HG03159 (cell line): ENCODE results near the gene USH1C.

Experiments
- ATAC-seq: cut with Tn5 transposase; IDR thresholded peaks from one replicate; pipeline ENCODE4 v1.9.1; 2021; ENCODE audit warnings: mild to moderate bottlenecking, moderate library complexity; ENCODE audit not compliant: unreplicated experiment

The USH1C gene

DNA sequence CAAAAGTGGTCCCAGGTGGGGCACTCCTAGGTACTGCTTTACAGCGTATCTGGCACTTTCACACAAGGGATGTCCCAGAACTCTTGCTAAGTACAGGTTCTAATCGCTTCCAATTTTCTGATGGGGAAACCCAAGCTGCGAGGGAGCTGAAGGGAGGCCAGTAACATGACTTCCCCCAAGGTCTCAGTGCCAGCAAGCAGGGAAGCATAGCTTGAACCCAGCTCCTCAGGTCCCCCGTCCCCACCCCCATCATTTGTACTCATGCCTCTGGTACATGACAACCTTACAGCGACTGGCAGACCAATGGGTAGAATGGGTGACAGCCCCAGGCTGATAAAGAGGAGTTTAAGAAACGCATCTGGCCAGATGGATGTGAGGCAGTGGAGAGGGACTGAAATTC is 66.9 kb downstream of the USH1C start:
- no peak for ATAC-seq

DNA sequence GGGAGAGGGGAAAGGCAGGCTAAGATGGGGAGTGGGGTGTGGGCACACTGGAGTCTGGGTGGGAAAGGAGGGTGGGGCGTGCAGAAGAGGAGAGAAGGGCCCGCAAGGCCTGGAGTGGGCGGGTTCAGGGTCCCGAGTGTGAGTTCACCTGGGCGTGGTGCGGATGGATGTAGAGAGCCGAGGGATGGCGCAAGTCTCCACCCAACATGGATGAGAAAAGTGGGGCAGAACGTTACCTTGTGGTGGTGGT is 67.2 kb downstream of the USH1C start:
- no peak for ATAC-seq

- no peak for ATAC-seq
These were observed 67.7 kb downstream of the USH1C start, which contains the start of gene ABCC8 for GRCh38 chr11:17476317-17477083. Gene ABCC8, minus strand, starts transcription at chr11:17476845. Its CDS starts 69 bp downstream, at chr11:17476776.

- no peak for ATAC-seq
These were observed 68.4 kb downstream of the USH1C start for GRCh38 chr11:17475666-17476316.

DNA sequence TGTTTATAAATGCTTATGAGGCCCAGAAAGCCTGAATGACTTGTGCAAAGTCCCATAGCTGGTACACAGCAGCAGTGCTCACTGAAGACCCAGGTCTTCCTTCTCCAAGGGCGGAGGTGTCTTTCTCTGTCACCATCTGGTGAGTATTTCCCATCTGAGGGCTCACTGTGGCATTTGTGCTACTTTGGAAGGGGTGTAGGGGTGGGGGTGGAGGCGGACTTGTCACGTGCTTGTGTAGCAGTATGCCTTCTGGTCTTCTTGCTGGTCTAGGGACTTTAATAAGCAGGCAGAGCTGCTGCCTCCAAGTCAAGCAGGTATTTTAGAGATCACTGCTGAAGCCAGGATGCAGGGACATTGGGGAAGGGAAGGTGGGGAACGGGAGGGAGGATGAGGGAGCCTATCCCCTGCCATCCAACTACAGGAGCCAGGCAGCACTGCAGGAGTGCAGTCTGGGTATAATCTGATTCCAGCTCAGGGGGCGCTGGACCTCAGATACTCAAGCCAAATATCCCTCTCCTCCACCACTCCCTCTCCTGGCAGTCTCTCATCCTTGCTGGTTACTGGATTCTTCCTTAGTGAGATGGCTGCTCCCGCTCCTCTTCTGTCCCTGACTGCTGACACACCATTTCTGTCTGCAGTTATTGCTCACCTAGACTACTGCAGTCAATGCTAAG is 71.0 kb downstream of the USH1C start:
- ATAC-seq, result no peak

DNA sequence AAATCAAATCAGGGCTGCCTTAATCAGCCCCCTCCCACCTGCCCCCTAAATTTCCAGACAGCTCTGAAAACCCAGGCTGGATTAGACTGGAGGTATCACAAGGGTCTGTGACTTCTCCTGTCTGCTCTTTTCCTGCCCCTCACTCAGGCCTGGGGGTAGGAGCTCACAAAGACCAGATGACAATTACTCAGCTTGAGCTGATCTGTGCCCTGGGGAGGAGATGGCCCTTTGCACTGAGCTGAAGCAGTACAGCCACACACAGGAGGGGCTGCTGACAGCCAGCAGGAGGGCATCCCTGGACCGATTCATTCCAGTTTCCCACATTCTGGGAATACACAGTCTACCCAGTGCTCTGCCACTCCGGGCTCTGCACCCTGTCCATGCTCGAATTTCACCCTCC is 71.7 kb downstream of the USH1C start:
- ATAC-seq, result no peak

- ATAC-seq, result no peak
These were observed 72.7 kb downstream of the USH1C start for GRCh38 chr11:17471501-17471900.

DNA sequence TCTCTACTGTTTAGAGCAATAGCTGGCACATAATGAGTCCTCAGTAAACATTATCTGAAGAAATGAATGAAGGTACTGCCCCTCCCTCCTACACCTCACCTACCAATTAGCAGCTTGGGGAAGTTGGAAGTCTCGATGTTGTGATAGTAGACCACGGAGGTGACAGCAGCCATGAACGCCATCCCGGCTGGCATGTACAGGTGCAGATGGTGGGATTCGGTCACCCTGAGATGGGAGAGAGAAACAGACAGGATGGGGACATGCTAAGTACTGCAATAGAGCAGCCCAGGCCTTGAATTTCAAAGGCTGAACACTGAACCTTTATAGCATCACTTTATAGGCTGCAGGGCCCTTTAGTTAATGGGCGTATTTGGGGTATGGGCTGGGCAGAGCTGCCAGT is 74.2 kb downstream of the USH1C start:
- no peak for ATAC-seq

DNA sequence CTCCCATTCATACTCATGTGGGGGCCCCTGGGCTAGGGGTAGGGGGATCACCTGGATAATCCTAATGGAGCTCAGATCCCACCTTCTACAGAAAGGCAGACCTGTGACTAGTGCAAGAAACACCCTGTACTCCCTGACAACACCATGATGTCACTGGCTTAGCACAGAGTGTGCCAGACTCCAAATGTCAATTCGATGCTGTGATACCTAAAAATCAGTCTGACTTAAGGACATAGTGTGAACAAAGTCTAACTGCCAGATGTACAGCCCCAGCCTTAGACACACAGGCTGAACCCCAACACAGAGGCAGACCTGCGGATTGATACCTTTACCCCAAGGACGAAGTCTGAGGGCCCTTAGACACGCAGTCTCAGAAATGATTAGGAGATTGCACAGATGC is 76.1 kb downstream of the USH1C start:
- ATAC-seq, result no peak

- no peak for ATAC-seq
These were observed 80.6 kb downstream of the USH1C start for GRCh38 chr11:17463546-17464174.

- ATAC-seq, result no peak
These were observed 81.3 kb downstream of the USH1C start for GRCh38 chr11:17462940-17463339.

GRCh38 chr11:17460406-17460805 is 83.8 kb downstream of the USH1C start:
- no peak for ATAC-seq

DNA sequence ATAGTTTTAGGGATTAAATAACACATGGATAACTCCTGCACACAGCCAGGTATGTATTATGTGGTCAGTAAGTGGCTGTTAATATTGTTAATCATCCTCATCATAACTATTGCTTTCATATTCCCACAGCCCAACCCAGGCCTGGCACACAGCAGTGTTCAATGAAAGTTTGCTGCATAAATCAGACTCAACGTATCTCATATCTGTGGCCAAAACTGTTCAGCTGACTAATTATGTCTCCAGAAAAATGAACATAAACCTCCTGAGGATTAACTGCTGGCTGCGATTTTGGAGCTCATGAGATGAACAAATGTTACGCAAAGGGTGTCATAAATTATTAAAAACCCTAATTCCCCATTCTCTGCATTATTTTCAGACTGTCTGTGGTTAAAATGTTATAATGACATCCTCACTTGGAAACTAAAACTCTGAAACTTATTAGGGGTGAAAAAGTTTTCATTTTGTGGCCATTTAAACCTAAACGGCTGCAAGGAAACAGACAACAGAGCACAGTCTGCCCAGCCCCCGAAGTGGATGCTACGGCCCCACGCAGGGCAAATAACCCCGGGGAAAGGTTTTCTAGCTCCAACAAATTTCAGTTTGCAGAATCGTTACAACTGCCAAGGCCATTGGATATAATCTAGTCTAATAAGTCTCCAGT is 84.8 kb downstream of the USH1C start:
- ATAC-seq, result no peak

- ATAC-seq, result no peak
These were observed 85.9 kb downstream of the USH1C start for GRCh38 chr11:17458268-17458667.

GRCh38 chr11:17457396-17458173 is 86.6 kb downstream of the USH1C start:
- ATAC-seq, result no peak

DNA sequence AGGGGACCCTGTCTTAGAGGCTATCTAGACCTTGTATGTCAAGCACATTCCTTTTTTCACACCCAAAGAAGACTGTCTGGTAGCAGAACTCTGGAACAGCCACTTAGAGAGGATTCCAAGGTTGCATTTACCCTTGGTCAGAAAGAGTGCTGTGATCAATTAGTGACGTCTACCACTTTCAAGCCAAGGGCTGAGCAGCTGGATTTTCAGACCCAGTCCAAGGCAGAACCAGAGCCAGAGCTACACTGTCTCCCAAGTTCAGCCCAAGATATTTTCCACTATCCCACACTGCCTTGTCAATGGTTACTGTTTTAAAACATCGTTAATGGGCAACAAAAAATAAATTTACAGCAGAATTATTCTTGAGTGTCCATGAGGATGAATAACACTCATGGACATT is 91.5 kb downstream of the USH1C start:
- no peak for ATAC-seq

DNA sequence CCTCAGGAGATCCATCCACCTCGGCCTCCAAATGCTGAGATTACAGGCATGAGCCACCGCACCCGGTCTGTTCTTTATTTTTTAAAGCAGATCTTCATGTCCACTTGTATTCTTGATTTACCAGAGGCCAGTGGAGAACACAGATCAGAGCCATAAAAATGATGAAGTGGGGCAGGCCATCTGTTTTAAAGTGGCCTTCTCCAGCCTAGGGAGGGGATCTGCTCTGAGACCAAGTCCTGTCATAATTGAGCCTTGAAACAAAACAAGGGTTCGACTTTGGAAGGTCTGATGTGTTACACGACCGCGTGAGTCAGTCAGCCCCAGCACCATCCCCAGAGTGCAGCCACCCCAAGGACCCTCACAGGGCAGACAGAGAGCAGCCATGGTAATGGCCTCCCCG is 95.1 kb downstream of the USH1C start:
- ATAC-seq, result no peak

DNA sequence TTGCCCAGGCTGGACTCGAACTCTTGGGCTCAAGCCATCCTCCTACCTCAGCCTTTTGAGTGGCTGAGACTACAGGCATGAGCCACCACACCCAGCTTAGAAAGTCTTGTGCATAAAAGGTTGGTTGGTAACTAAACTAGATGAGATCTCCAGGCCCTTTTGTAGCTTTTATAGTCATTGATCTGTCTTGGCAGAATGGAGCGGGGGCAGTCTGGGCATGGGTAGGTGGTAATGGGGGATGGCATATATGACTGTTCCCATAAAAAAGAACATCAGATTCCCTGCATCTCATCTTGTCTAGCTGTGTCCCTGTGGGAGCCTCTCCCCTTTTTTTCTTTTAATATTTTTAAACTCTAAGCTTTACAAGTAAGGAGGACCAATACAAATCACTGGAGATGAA is 97.7 kb downstream of the USH1C start:
- ATAC-seq, result no peak

DNA sequence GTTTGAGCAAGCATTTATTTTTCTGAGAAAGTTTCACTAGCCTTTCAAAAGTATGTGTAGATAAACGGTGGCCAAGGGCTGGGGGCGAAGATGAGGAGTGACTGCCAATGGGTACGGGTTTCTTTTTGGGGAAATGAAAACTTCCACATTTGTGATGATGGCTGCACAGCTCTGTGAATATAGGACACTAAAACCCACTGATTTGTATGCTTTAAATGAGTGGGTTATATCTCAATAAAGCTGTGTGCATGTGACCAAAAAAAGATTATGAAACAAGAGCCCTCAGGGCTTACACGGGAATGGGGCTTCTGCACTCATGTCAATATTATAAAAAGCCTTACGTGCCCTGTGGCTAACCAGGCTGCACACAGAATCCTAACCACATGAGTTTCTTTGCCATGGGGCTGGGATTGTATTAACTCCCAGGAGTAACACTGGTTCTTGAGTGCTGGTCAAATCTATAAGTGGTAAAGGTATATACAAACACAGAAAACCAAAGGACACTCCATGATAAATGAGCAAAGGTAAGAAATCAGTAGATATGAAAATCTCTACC is 98.9 kb downstream of the USH1C start:
- no peak for ATAC-seq
